Lower lobe of right lung (tissue), 2 donors: Measurements from ENCODE around the gene ACLY. TPM values are rescaled to one million over a fixed set of nuclear protein-coding genes. Genes with fewer than 3 reads are reported as not detected.

Experiments used
- ATAC-seq, 2 donors: fragments of 200-7000 bp; cut with Tn5 transposase; one replicate each; pipeline ENCODE4 v1.9.1; 2020 to 2022; ENCODE audit warnings: mild to moderate bottlenecking in 2 of 2, moderate library complexity in 2 of 2
- DNase-seq: peaks from one replicate; pipeline ENCODE4 v3.0.0-alpha.2; 2020
- H3K27ac ChIP-seq: fragments of 200-600 bp; one replicate; pipeline ENCODE4 v1.8.0; 2022
- H3K27me3 ChIP-seq: fragments of 200-600 bp; one replicate; pipeline ENCODE4 v1.8.0; 2022; ENCODE audit warnings: low read depth
- H3K36me3 ChIP-seq: fragments of 200-600 bp; one replicate; pipeline ENCODE4 v1.8.0; 2022; ENCODE audit warnings: mild to moderate bottlenecking
- H3K4me1 ChIP-seq: fragments of 200-600 bp; one replicate; pipeline ENCODE4 v1.8.0; 2022
- H3K4me3 ChIP-seq: fragments of 200-600 bp; one replicate; pipeline ENCODE4 v1.8.0; 2022; ENCODE audit warnings: mild to moderate bottlenecking
- H3K9me3 ChIP-seq: fragments of 200-600 bp; one replicate; pipeline ENCODE4 v1.8.0; 2022
- intact Hi-C: fragments of 100-400 bp; cut with DNase I; formaldehyde crosslinking; loops from one replicate; pipeline ENCODE4 v1.11.0; 2022
- long read RNA-seq: library from polyadenylated mRNA; unstranded; transcript quantifications from one replicate; pipeline ENCODE4 v2.0.0, GENCODE V29; 2021
- total RNA-seq: library from RNA; stranded (reverse); fragmentation: NEBNext Ultra II Directional; extraction: Animal tissue kit (Norgen Biotek cat#: 25700); gene quantifications from one replicate; pipeline ENCODE4 v1.2.1, GENCODE V29; 2021
- TF ChIP-seq, protein P1 (sequence below): fragments of 200-600 bp; IDR thresholded peaks from one replicate; pipeline ENCODE4 v1.8.0; 2022; ENCODE audit warnings: antibody characterized with exemption, mild to moderate bottlenecking
- donor health status: DM: no; HTN: yes; CAD: no; lungs with severe emphysema.

The ACLY gene
- total RNA-seq = 105 TPM
- long read RNA-seq, full-length matches to known transcripts = 84 of 144 reads
- long read RNA-seq, partial matches to known transcripts = 42 of 144 reads
- long read RNA-seq, other reads (novel, unspliced or antisense) = 18 of 144 reads

DNA sequence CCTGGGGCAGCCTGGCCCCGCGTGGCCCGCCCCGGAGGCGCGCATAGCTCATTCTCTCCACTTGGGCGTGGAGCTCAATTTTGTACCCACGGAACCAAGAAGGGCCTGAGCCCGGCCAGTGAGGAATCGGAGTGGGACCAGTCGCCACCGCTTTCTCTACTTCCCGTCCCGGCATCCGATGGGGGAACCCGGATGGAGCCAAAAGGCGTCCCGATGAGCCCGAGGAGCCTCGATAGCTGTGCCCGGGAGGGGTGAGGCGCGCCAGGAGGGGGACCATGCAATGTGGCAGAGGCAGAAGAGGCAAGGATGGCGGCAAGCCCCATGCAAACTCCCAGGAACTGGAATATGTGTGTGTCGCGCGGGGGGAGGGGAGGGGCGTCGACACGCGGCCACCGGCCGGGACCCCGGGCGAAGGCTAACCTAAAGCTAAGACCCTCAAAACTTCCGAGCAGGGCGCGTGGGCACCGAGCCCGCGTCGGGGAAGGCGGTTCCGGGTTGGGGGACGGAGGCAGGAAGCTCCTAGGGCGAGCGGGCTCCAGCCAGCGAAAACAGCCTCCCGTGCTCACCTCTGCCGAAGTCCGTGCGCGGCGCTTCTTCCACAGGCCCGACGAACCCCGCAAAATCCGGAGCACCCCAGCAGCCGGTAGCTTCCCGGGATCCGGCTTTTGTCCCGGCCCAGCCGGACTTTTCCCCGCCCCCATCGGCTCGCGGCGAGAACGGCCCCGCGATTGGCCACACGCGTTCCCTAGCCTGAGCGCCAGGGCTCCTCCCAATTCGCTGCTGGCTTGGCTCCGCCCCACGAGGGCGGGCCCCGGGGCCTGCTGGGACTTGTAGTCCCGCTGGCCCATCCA lies at the start of gene ACLY:
ACLY (minus strand) TSS at position 638 of the 851 bp plus-strand sequence. CDS start 5,078 bp downstream, outside the sequence.
- H3K36me3 ChIP-seq = peaks cover 3% of the 10 kb centered on the region
- H3K9me3 ChIP-seq = no peaks in the 10 kb centered on the region
- peak; percentile 99 for ATAC-seq
- intact Hi-C loops = no loop called here
- H3K27me3 ChIP-seq = no peaks in the 10 kb centered on the region
- peaks cover 37% of the 10 kb centered on the region for H3K4me1 ChIP-seq
- peak within 1 kb of the TSS; percentile 100 for H3K4me3 ChIP-seq
- peak; percentile 97 for DNase-seq
- peak within 1 kb of the TSS; percentile 89 for H3K27ac ChIP-seq
- TF ChIP-seq, protein P1, sequence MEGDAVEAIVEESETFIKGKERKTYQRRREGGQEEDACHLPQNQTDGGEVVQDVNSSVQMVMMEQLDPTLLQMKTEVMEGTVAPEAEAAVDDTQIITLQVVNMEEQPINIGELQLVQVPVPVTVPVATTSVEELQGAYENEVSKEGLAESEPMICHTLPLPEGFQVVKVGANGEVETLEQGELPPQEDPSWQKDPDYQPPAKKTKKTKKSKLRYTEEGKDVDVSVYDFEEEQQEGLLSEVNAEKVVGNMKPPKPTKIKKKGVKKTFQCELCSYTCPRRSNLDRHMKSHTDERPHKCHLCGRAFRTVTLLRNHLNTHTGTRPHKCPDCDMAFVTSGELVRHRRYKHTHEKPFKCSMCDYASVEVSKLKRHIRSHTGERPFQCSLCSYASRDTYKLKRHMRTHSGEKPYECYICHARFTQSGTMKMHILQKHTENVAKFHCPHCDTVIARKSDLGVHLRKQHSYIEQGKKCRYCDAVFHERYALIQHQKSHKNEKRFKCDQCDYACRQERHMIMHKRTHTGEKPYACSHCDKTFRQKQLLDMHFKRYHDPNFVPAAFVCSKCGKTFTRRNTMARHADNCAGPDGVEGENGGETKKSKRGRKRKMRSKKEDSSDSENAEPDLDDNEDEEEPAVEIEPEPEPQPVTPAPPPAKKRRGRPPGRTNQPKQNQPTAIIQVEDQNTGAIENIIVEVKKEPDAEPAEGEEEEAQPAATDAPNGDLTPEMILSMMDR = no peak

DNA sequence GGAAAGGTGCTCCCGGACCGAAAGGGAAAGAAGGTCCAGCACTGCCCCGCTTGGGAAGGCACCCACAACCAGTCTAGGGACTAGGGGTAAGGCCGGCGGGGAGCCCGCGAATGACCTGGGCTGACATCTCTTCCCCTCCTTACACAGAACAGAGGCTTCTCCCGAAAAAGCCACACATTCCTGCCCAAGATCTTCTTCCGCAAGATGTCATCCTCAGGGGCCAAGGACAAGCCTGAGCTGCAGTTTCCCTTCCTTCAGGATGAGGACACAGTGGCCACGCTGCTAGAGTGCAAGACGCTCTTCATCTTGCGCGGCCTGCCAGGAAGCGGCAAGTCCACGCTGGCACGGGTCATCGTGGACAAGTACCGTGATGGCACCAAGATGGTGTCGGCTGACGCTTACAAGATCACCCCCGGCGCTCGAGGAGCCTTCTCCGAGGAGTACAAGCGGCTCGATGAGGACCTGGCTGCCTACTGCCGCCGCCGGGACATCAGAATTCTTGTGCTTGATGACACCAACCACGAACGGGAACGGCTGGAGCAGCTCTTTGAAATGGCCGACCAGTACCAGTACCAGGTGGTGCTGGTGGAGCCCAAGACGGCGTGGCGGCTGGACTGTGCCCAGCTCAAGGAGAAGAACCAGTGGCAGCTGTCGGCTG lies 49.3 kb upstream of the ACLY start:
- ATAC-seq = no peak
- peaks cover 30% of the 10 kb centered on the region for H3K36me3 ChIP-seq
- no peaks in the 10 kb centered on the region for H3K27me3 ChIP-seq
- H3K4me1 ChIP-seq = peaks cover 38% of the 10 kb centered on the region
- H3K27ac ChIP-seq = peak overlapping the region; percentile 86
- DNase-seq = no peak
- TF ChIP-seq, protein P1 = no peak
- intact Hi-C loops = loop anchor here (10.0 kb wide), 1 partner anchor 147 kb away; the partner anchor contains the start of gene DHX58
- peak overlapping the region; percentile 70 for H3K4me3 ChIP-seq
- no peaks in the 10 kb centered on the region for H3K9me3 ChIP-seq

DNA sequence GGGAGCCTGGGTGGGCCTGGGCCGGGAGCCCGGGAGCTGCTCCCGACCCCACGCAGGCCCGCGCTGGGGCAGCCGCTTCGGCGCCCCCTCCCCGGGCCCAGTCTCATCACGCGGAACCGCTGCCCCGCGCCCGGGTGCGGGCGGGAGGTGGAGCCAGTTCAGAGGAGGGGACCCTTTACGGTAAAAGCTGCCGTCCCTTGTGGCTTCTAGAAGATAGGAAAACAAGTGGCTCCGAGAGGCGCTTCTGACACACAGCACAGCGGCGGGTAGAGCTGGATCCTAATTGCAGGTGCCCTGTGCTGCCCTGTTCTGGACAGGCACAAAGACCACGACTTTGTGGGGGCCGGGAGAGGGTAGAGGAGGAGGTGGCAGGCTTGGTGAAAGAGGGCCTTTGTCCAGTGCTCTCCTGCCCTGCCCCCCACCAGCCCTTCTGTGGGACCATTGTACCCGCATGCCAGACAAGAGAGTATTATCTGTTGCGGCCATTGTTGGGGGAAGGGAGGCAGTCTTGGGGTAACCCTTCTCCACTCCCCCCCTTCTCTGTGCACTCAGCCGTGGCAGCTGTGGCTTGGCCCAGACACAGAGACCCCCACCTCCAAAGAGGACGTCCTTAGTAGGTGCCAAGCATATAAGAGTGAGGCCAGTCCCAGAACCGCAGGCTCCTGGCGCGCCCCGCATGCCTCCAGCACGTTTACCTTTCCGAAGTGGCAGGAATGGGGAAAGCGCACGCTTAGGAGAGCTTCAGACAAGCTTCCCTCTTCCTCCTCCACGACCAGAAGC lies 48.6 kb upstream of the ACLY start:
- DNase-seq = peak; percentile 51
- Histone ChIP-seq H3K27me3 (no peaks in the 10 kb centered on the region), H3K4me1 (peaks cover 41% of the 10 kb centered on the region), H3K4me3 (peak overlapping the region; percentile 70), H3K9me3 (no peaks in the 10 kb centered on the region), H3K36me3 (peaks cover 23% of the 10 kb centered on the region), H3K27ac (peak overlapping the region; percentile 86)
- intact Hi-C loops = loop anchor here (10.0 kb wide), 1 partner anchor 147 kb away; the partner anchor contains the start of gene DHX58
- TF ChIP-seq, protein P1 = no peak
- peak in 1 of 2 donors; percentile 0 for ATAC-seq

DNA sequence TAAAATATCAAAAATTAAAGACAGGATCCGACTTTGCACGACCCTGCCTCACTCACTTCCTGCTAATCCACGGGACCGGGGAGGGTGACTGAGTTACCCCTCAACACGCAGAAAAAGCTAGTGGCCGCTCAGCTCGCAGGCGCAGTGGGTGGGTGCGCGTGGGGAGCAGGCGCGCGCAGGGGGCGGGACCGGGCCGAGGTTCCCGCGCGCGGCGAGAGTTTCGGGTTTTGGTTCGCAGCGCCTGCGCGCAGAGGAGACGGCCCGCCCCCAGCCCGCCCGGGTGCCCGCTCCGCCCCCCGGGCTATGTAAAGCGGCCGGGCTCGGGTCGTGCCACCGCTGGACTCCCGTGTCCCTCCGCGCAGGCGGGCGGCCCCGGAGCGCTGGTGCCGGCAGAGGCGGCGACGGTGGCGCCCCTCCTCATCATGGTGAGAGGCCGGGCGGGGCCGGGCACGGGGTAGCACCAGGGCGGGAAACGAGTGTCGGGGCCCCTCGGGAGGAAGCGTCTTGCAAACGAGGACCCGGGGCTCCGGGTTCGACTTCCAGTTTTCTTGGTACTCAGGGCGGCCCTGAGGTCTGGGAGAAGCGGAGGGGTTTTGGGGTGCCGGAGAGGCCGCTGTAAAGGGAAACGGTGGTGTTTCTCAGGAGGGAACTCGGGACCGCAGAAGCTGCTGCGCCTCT lies 47.9 kb upstream of the ACLY start, which contains the start of gene CNP:
CNP (plus strand) TSS at position 333 of the 678 bp plus-strand sequence; CDS start at position 423, 90 bp downstream.
- Histone ChIP-seq H3K27me3 (no peaks in the 10 kb centered on the region), H3K27ac (peak within 1 kb of the TSS; percentile 86), H3K36me3 (peaks cover 16% of the 10 kb centered on the region), H3K4me3 (peak within 1 kb of the TSS; percentile 70), H3K9me3 (no peaks in the 10 kb centered on the region), H3K4me1 (peaks cover 41% of the 10 kb centered on the region)
- peak; percentile 95 for DNase-seq
- ATAC-seq = peak; percentile 95 to 96
- TF ChIP-seq, protein P1 = no peak
- intact Hi-C loops = loop anchor here (10.0 kb wide), 1 partner anchor 148 kb away; the partner anchor contains the start of gene DHX58
